Mesenchymal stem cell (in vitro differentiated cells and primary cell): Measurements from ENCODE around the gene ACAA2.

Source experiments
- DNase-seq: peaks from one replicate; pipeline ENCODE4 v3.0.0-alpha.2; 2013
- H2AFZ ChIP-seq: one replicate; pipeline ENCODE4 v1.6.1; 2013; ENCODE audit warnings: low read depth, mild to moderate bottlenecking, control low read depth, inconsistent platforms, low read length, moderate library complexity
- H2AK5ac ChIP-seq: 2 replicates; pipeline ENCODE4 v1.6.1; 2013; ENCODE audit warnings: low read length, moderate library complexity, mild to moderate bottlenecking, inconsistent platforms; ENCODE audit not compliant: severe bottlenecking
- H2BK120ac ChIP-seq: one replicate; pipeline ENCODE4 v1.6.1; 2013; ENCODE audit warnings: low read depth, mild to moderate bottlenecking, inconsistent platforms, low read length, moderate library complexity
- H2BK12ac ChIP-seq, 2 experiments: one replicate each; pipeline ENCODE4 v1.6.1; 2013; ENCODE audit warnings: inconsistent platforms in 2 of 2, low read length in 2 of 2, mild to moderate bottlenecking in 2 of 2, moderate library complexity in 2 of 2, control low read depth in 1 of 2
- H2BK15ac ChIP-seq: one replicate; pipeline ENCODE4 v1.6.1; 2013; ENCODE audit warnings: mild to moderate bottlenecking, low read depth, inconsistent platforms; ENCODE audit not compliant: poor library complexity, severe bottlenecking
- H2BK5ac ChIP-seq: 2 replicates; pipeline ENCODE4 v1.6.1; 2013; ENCODE audit warnings: low read depth, mild to moderate bottlenecking, low read length, control low read depth, inconsistent platforms; ENCODE audit not compliant: poor library complexity, severe bottlenecking
- H3K14ac ChIP-seq, 2 experiments: one replicate each; pipeline ENCODE4 v1.6.1; 2013; ENCODE audit warnings: inconsistent platforms in 2 of 2, low read length in 2 of 2, control low read depth in 1 of 2, mild to moderate bottlenecking in 1 of 2, moderate library complexity in 1 of 2
- H3K18ac ChIP-seq, 2 experiments: one replicate each; pipeline ENCODE4 v1.6.1; 2013; ENCODE audit warnings: inconsistent platforms in 2 of 2, low read length in 2 of 2, control low read depth in 1 of 2, low read depth in 1 of 2, mild to moderate bottlenecking in 1 of 2
- H3K23ac ChIP-seq, 2 experiments: one replicate each; pipeline ENCODE4 v1.6.1; 2013; ENCODE audit warnings: inconsistent platforms in 2 of 2, low read length in 2 of 2, mild to moderate bottlenecking in 2 of 2, moderate library complexity in 2 of 2, control low read depth in 1 of 2
- H3K27ac ChIP-seq: 2 replicates; pipeline ENCODE4 v1.5.1; 2013; ENCODE audit warnings: mild to moderate bottlenecking, moderate library complexity, low read length, control low read depth, inconsistent platforms; ENCODE audit not compliant: poor library complexity, severe bottlenecking
- H3K27me3 ChIP-seq, 2 experiments: 2 replicates each; pipeline versions ENCODE4 v1.6.1 to v1.7.0; 2013; ENCODE audit warnings: low read length in 2 of 2, mild to moderate bottlenecking in 2 of 2, moderate library complexity in 2 of 2, control low read depth in 1 of 2, inconsistent platforms in 1 of 2; ENCODE audit not compliant: control insufficient read depth in 1 of 2, insufficient read depth in 1 of 2
- H3K36me3 ChIP-seq, 2 experiments: 2 replicates each; pipeline versions ENCODE4 v1.6.1 to v1.7.0; 2013; ENCODE audit warnings: low read length in 2 of 2, control low read depth in 1 of 2, inconsistent platforms in 1 of 2, low read depth in 1 of 2, mild to moderate bottlenecking in 1 of 2; ENCODE audit not compliant: insufficient read depth in 2 of 2, control insufficient read depth in 1 of 2
- H3K4ac ChIP-seq, 2 experiments: one replicate each; pipeline ENCODE4 v1.6.1; 2013; ENCODE audit warnings: inconsistent platforms in 2 of 2, low read length in 2 of 2, mild to moderate bottlenecking in 2 of 2, moderate library complexity in 2 of 2, control low read depth in 1 of 2, low read depth in 1 of 2
- H3K4me1 ChIP-seq: 2 replicates; pipeline ENCODE4 v1.6.1; 2013; ENCODE audit warnings: low read depth, low read length, control low read depth; ENCODE audit not compliant: control insufficient read depth, insufficient read depth
- H3K4me2 ChIP-seq: 2 replicates; pipeline ENCODE4 v1.6.1; 2013; ENCODE audit warnings: low read length, mild to moderate bottlenecking, inconsistent platforms; ENCODE audit not compliant: poor library complexity, severe bottlenecking
- H3K4me3 ChIP-seq, 2 experiments: 2 replicates each; pipeline versions ENCODE4 v1.5.1 to v1.7.0; 2013; ENCODE audit warnings: low read length in 2 of 2, mild to moderate bottlenecking in 2 of 2, control low read depth in 1 of 2, low read depth in 1 of 2; ENCODE audit not compliant: insufficient read depth in 1 of 2
- H3K79me1 ChIP-seq: replicated peaks from 2 replicates; pipeline ENCODE4 v1.6.1; 2013; ENCODE audit warnings: mild to moderate bottlenecking, control low read depth, low read length, inconsistent platforms; ENCODE audit not compliant: poor library complexity, severe bottlenecking
- H3K9ac ChIP-seq: 2 replicates; pipeline ENCODE4 v1.7.0; 2013; ENCODE audit warnings: mild to moderate bottlenecking, low read length, moderate library complexity
- H3K9me3 ChIP-seq: 2 replicates; pipeline ENCODE4 v1.7.0; 2013; ENCODE audit warnings: mild to moderate bottlenecking, low read length; ENCODE audit not compliant: control insufficient read depth
- H4K8ac ChIP-seq: one replicate; pipeline ENCODE4 v1.6.1; 2013; ENCODE audit warnings: inconsistent platforms, mild to moderate bottlenecking, low read length, moderate library complexity
- H4K91ac ChIP-seq: one replicate; pipeline ENCODE4 v1.6.1; 2013; ENCODE audit warnings: mild to moderate bottlenecking, low read length, inconsistent platforms
- WGBS: methylation state at CpG from one replicate; pipeline ENCODE4 v1.1.7; 2013; ENCODE audit warnings: mixed read lengths; 5-methylcytosine and 5-hydroxymethylcytosine counted together

ACAA2 gene

GRCh38 chr18:49738721-49739120 is 74.6 kb downstream of the ACAA2 start:
- no peak overlapping the region for H3K18ac ChIP-seq
- H3K9ac ChIP-seq: no peak overlapping the region
- no peak overlapping the region for H2AK5ac ChIP-seq
- H3K9me3 ChIP-seq: no peaks in the 10 kb centered on the region
- H3K23ac ChIP-seq: no peak overlapping the region
- H4K8ac ChIP-seq: no peak overlapping the region
- no peak overlapping the region for H3K4me2 ChIP-seq
- no peak overlapping the region for H2BK15ac ChIP-seq
- no peak overlapping the region for H4K91ac ChIP-seq
- no peak overlapping the region for H2AFZ ChIP-seq
- no peaks in the 10 kb centered on the region for H3K79me1 ChIP-seq
- H3K4me3 ChIP-seq: no peak overlapping the region
- H3K14ac ChIP-seq: no peak overlapping the region
- no peak for DNase-seq
- H2BK5ac ChIP-seq: no peak overlapping the region
- no peak overlapping the region for H2BK120ac ChIP-seq
- H3K4me1 ChIP-seq: peaks cover 2% of the 10 kb centered on the region
- no peak overlapping the region for H3K4ac ChIP-seq
- peaks cover 0 to 7% of the 10 kb centered on the region in 2 experiments for H3K27me3 ChIP-seq
- no peaks in the 10 kb centered on the region for H3K36me3 ChIP-seq
- H3K27ac ChIP-seq: no peak overlapping the region
- no peak overlapping the region for H2BK12ac ChIP-seq
- 100% methylated on average over 1 of the region's 4 CpGs for WGBS

DNA sequence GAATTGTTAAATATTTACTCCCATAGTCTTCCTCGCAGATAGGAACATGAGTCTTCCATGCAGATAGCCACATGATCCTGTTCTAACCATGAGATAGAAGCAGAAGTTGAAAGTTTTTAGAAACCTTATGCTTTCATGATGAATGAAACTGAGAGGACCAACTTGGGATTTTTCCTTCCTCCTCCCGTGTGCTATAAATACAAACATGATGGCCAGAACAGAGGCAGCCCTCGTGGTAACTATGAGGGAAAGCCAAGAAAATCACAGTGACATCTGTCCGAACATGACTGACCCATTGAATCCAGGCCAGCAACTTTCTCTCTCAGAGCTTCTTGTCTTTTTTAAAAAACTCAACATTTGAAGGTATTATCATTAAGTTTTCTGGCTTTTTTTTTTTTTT is 78.5 kb downstream of the ACAA2 start:
- 64% methylated on average over 3 of the region's 4 CpGs for WGBS

GRCh38 chr18:49733896-49734585 is 79.3 kb downstream of the ACAA2 start:
- H3K14ac ChIP-seq: no peak overlapping the region
- H3K4me2 ChIP-seq: no peak overlapping the region
- H3K4ac ChIP-seq: no peak overlapping the region
- H3K4me1 ChIP-seq: peaks cover 16% of the 10 kb centered on the region
- no peak overlapping the region for H2BK120ac ChIP-seq
- no peak overlapping the region for H4K91ac ChIP-seq
- H3K27me3 ChIP-seq: peaks cover 0 to 7% of the 10 kb centered on the region in 2 experiments
- DNase-seq: no peak
- no peak overlapping the region for H2AK5ac ChIP-seq
- H3K9me3 ChIP-seq: no peaks in the 10 kb centered on the region
- no peak overlapping the region for H3K4me3 ChIP-seq
- H2BK5ac ChIP-seq: no peak overlapping the region
- no peaks in the 10 kb centered on the region for H3K79me1 ChIP-seq
- H3K23ac ChIP-seq: no peak overlapping the region
- 80% methylated on average over 8 of the region's 8 CpGs for WGBS
- no peak overlapping the region for H2BK12ac ChIP-seq
- no peak overlapping the region for H4K8ac ChIP-seq
- no peak overlapping the region for H3K18ac ChIP-seq
- no peaks in the 10 kb centered on the region for H3K36me3 ChIP-seq
- H2AFZ ChIP-seq: no peak overlapping the region
- no peak overlapping the region for H2BK15ac ChIP-seq
- H3K9ac ChIP-seq: no peak overlapping the region
- no peak overlapping the region for H3K27ac ChIP-seq

More for the DNA sequence above, 78.5 kb downstream of the ACAA2 start:
- Histone ChIP-seq H3K4me3 (no peak overlapping the region), H3K36me3 (no peaks in the 10 kb centered on the region), H2BK12ac (no peak overlapping the region), H3K4ac (no peak overlapping the region), H2BK120ac (no peak overlapping the region), H4K8ac (no peak overlapping the region), H3K4me1 (peaks cover 14% of the 10 kb centered on the region), H2AK5ac (no peak overlapping the region), H4K91ac (no peak overlapping the region), H3K18ac (no peak overlapping the region), H3K14ac (no peak overlapping the region), H3K27ac (no peak overlapping the region), H2BK5ac (no peak overlapping the region), H3K27me3 (peaks cover 0 to 7% of the 10 kb centered on the region in 2 experiments), H2BK15ac (no peak overlapping the region), H3K9me3 (no peaks in the 10 kb centered on the region), H3K9ac (no peak overlapping the region), H3K79me1 (no peaks in the 10 kb centered on the region), H3K4me2 (no peak overlapping the region), H3K23ac (no peak overlapping the region), H2AFZ (no peak overlapping the region)
- DNase-seq: no peak

DNA sequence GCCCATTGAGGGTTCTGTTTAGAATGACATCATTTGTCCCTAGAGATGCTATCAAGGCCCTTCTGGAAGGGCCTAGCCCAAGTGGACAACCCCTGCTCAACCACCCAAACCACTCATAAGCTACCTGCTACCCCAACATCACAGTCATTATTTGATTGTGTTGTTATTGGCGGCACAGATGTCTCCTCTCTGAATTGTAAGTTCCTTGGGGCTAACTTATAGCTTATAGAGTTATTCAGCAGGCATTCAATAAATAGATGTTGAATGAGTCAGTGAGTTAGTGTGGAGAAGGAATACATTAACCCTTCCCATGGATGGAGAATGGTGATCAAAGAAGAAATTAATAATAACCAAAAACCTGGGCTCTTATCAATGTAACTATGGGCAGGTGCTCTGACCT is 80.0 kb downstream of the ACAA2 start:
- Histone ChIP-seq H2AFZ (no peak overlapping the region), H4K8ac (no peak overlapping the region), H2AK5ac (peak overlapping the region; percentile 55), H3K4ac (no peak overlapping the region), H3K23ac (no peak overlapping the region), H2BK120ac (no peak overlapping the region), H3K4me1 (peaks cover 16% of the 10 kb centered on the region), H3K27ac (no peak overlapping the region), H3K9me3 (no peaks in the 10 kb centered on the region), H3K4me3 (no peak overlapping the region), H2BK15ac (no peak overlapping the region), H2BK5ac (no peak overlapping the region), H3K18ac (no peak overlapping the region), H2BK12ac (peak overlapping the region in 1 of 2 experiments; percentile 22), H3K4me2 (no peak overlapping the region), H3K79me1 (no peaks in the 10 kb centered on the region), H3K9ac (no peak overlapping the region), H4K91ac (no peak overlapping the region), H3K14ac (no peak overlapping the region), H3K36me3 (no peaks in the 10 kb centered on the region), H3K27me3 (peaks cover 0 to 7% of the 10 kb centered on the region in 2 experiments)
- no peak for DNase-seq
- WGBS: 44% methylated on average over 1 of the region's 1 CpG
